B cell (primary cell): Measurements from ENCODE around the gene CELF6. TPM values are rescaled to one million over a fixed set of nuclear protein-coding genes. Genes with fewer than 3 reads are reported as not detected.

ENCODE experiments used
- ATAC-seq: fragments of 200-7000 bp; cut with Tn5 transposase; one replicate; pipeline ENCODE4 v1.10.0; 2021; ENCODE audit warnings: low read depth, mild to moderate bottlenecking, moderate number of reproducible peaks, moderate library complexity
- CTCF ChIA-PET: fragments of 350-600 bp; sonication (Branson Sonifier 250); formaldehyde crosslinking; loops from one replicate; lab custom pipeline; 2021; ENCODE audit warnings: antibody characterized with exemption, inconsistent platforms; lab: Charles Lee
- POLR2A ChIA-PET: fragments of 350-600 bp; sonication (Branson Sonifier 250); formaldehyde crosslinking; loops from one replicate; lab custom pipeline; 2021; ENCODE audit warnings: antibody characterized with exemption; lab: Charles Lee
- DNase-seq: peaks from one replicate; pipeline ENCODE4 v3.0.0; 2013
- H2AFZ ChIP-seq: 2 replicates; pipeline ENCODE4 v1.6.1; 2012; ENCODE audit warnings: mild to moderate bottlenecking, low read depth, low read length; ENCODE audit not compliant: insufficient read depth, poor library complexity, severe bottlenecking
- H3K27ac ChIP-seq, 2 donors: 1 replicate in 1 of 2; 2 replicates in 1 of 2; pipeline ENCODE4 v1.5.1; 2012 to 2013; ENCODE audit warnings: low read length in 2 of 2, mild to moderate bottlenecking in 2 of 2, moderate library complexity in 1 of 2
- H3K27me3 ChIP-seq, 4 experiments: fragments of 200-600 bp in 1 of 4; sonication (generic) in 1 of 4; replicated peaks in 1 of 4; 1 replicate in 2 of 4; 2 replicates in 2 of 4; pipeline versions ENCODE4 v1.6.1 to v1.7.0; 2013 to 2016; ENCODE audit warnings: low read length in 3 of 4, mild to moderate bottlenecking in 2 of 4, mixed read lengths in 1 of 4, moderate library complexity in 1 of 4; ENCODE audit not compliant: insufficient read depth in 4 of 4, control insufficient read depth in 3 of 4; ENCODE audit errors: control extremely low read depth in 1 of 4
- H3K36me3 ChIP-seq, 2 experiments: replicated peaks in 1 of 2; 1 replicate in 1 of 2; 2 replicates in 1 of 2; pipeline versions ENCODE4 v1.6.1 to v1.7.1; 2013; ENCODE audit warnings: low read length in 1 of 2; ENCODE audit not compliant: insufficient read depth in 2 of 2, control insufficient read depth in 1 of 2; ENCODE audit errors: control extremely low read depth in 1 of 2, extremely low read depth in 1 of 2
- H3K4me1 ChIP-seq, 2 donors: fragments of 200-600 bp in 1 of 2; sonication (generic) in 1 of 2; 1 replicate in 1 of 2; 2 replicates in 1 of 2; pipeline versions ENCODE4 v1.5.1 to v1.6.1; 2013 to 2017; ENCODE audit warnings: low read length in 2 of 2; ENCODE audit not compliant: control insufficient read depth in 2 of 2, insufficient read depth in 2 of 2
- H3K4me2 ChIP-seq: replicated peaks from 2 replicates; pipeline ENCODE3; 2012; ENCODE audit warnings: mild to moderate bottlenecking, low read depth, low read length; ENCODE audit not compliant: poor library complexity, severe bottlenecking
- H3K4me3 ChIP-seq, 5 experiments: fragments of 200-600 bp in 1 of 5; sonication (generic) in 1 of 5; 1 replicate in 3 of 5; 2 replicates in 2 of 5; pipeline versions ENCODE4 v1.5.1 to v1.7.0; 2011 to 2016; ENCODE audit warnings: low read length in 4 of 5, mild to moderate bottlenecking in 4 of 5, low read depth in 2 of 5, control low read depth in 1 of 5, moderate library complexity in 1 of 5; ENCODE audit not compliant: insufficient read depth in 1 of 5; ENCODE audit errors: control extremely low read depth in 1 of 5, extremely low read depth in 1 of 5
- H3K79me2 ChIP-seq: fragments of 200-600 bp; sonication (generic); one replicate; pipeline ENCODE4 v1.6.0; 2016; ENCODE audit warnings: low read length; ENCODE audit not compliant: control insufficient read depth, insufficient read depth
- H3K9ac ChIP-seq: fragments of 200-600 bp; sonication (generic); 2 replicates; pipeline ENCODE4 v1.6.1; 2017; ENCODE audit warnings: mild to moderate bottlenecking, low read length, moderate library complexity
- H3K9me3 ChIP-seq, 3 donors: one replicate each; pipeline versions ENCODE4 v1.6.1 to v1.7.1; 2013; ENCODE audit warnings: low read length in 2 of 3; ENCODE audit not compliant: control insufficient read depth in 2 of 3, insufficient read depth in 1 of 3; ENCODE audit errors: control extremely low read depth in 1 of 3
- H4K20me1 ChIP-seq: 2 replicates; pipeline ENCODE4 v1.6.0; 2012; ENCODE audit warnings: mild to moderate bottlenecking, low read length; ENCODE audit not compliant: insufficient read depth, control insufficient read depth, poor library complexity, severe bottlenecking
- H3K27ac Mint-ChIP-seq: one replicate; pipeline ENCODE4 v1.8.0; 2021; ENCODE audit warnings: mixed read lengths
- H3K27me3 Mint-ChIP-seq: one replicate; pipeline ENCODE4 v1.8.0; 2021; ENCODE audit warnings: mixed read lengths
- H3K4me1 Mint-ChIP-seq: one replicate; pipeline ENCODE4 v1.8.0; 2021; ENCODE audit warnings: mixed read lengths
- H3K4me3 Mint-ChIP-seq: one replicate; pipeline ENCODE4 v1.8.0; 2021; ENCODE audit warnings: mixed read lengths
- H3K9me3 Mint-ChIP-seq: one replicate; pipeline ENCODE4 v1.8.0; 2022; ENCODE audit warnings: mixed read lengths; ENCODE audit not compliant: insufficient read depth
- EZH2 ChIP-seq: IDR thresholded peaks from 2 replicates; pipeline ENCODE4 v1.6.1; 2012; ENCODE audit warnings: borderline replicate concordance, low read depth, mild to moderate bottlenecking, moderate library complexity, low read length; ENCODE audit not compliant: insufficient read depth, poor library complexity, severe bottlenecking
- WGBS: methylation state at CpG from one replicate; pipeline ENCODE4 v1.1.5; 2013; ENCODE audit warnings: missing lambda C conversion rate; ENCODE audit not compliant: insufficient coverage; 5-methylcytosine and 5-hydroxymethylcytosine counted together
- intact Hi-C: fragments of 100-400 bp; cut with micrococcal nuclease; formaldehyde crosslinking; loops from one replicate; pipeline ENCODE4 v1.10.0; 2022
- polyA plus RNA-seq: library from polyadenylated mRNA; depleted of rRNA; stranded (reverse); fragments of >200 nt; gene quantifications from 2 replicates; pipeline ENCODE4 v1.2.3, GENCODE V29; 2012
- total RNA-seq, 2 donors: library from RNA; stranded (reverse); fragments of 120-200 nt in 1 of 2; gene quantifications; 1 replicate in 1 of 2; 2 replicates in 1 of 2; pipeline versions ENCODE4 v1.2.3 to v1.2.4, GENCODE V29; 2013 to 2022
- TF ChIP-seq, protein P1 (sequence below): fragments of 200-600 bp; IDR thresholded peaks from one replicate; pipeline ENCODE4 v1.8.0; 2022; ENCODE audit warnings: antibody characterized with exemption, mild to moderate bottlenecking

Gene CELF6
- total and polyA plus RNA-seq, 2 donors (not counting 1 experiment from before 2014, with no cell fraction given): 5.3 to 8.5 TPM

DNA sequence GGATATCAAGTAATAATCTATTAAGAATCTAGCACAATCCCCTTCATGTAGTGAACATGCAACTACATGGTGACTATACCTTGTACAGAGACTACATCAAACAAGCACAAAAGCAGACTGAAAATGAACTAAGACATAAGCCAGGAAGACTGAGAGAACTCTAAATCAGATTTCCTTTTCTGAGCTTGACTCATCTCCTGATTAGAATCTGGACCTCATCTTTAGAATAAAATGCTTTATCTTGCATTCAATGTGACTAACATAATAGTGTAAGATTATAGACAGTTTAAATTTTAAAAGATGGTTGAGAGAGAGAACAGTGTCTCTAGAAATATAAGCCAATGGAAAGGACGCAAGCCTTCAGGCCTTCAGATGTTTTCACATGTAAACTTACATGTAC is 71.4 kb downstream of the CELF6 start:
- DNase-seq (no peak), ATAC-seq (no peak)
- H3K9me3 Mint-ChIP-seq: no peaks in the 10 kb centered on the region
- H3K27ac Mint-ChIP-seq: no peak overlapping the region
- ChIA-PET POLR2A (no interaction called here), CTCF (interaction anchor here (0.6 kb wide), 1 partner anchor 12 kb away, joined by 6 read pairs; no protein-coding TSS in a partner anchor)
- H3K9me3 ChIP-seq: no peaks in the 10 kb centered on the region
- H4K20me1 ChIP-seq: no peaks in the 10 kb centered on the region
- peaks cover 9 to 45% of the 10 kb centered on the region in 2 experiments for H3K36me3 ChIP-seq
- no peak overlapping the region for H3K9ac ChIP-seq
- H2AFZ ChIP-seq: no peak overlapping the region
- H3K4me3 Mint-ChIP-seq: no peak overlapping the region
- TF ChIP-seq, protein P1, sequence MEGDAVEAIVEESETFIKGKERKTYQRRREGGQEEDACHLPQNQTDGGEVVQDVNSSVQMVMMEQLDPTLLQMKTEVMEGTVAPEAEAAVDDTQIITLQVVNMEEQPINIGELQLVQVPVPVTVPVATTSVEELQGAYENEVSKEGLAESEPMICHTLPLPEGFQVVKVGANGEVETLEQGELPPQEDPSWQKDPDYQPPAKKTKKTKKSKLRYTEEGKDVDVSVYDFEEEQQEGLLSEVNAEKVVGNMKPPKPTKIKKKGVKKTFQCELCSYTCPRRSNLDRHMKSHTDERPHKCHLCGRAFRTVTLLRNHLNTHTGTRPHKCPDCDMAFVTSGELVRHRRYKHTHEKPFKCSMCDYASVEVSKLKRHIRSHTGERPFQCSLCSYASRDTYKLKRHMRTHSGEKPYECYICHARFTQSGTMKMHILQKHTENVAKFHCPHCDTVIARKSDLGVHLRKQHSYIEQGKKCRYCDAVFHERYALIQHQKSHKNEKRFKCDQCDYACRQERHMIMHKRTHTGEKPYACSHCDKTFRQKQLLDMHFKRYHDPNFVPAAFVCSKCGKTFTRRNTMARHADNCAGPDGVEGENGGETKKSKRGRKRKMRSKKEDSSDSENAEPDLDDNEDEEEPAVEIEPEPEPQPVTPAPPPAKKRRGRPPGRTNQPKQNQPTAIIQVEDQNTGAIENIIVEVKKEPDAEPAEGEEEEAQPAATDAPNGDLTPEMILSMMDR: no peak
- no peak for TF ChIP-seq EZH2
- no peaks in the 10 kb centered on the region for H3K79me2 ChIP-seq
- intact Hi-C loops: no loop called here
- no peaks in the 10 kb centered on the region for H3K4me1 ChIP-seq
- no peaks in the 10 kb centered on the region for H3K4me1 Mint-ChIP-seq
- 86% methylated on average over 1 of the region's 1 CpG for WGBS
- no peaks in the 10 kb centered on the region for H3K27me3 Mint-ChIP-seq
- no peak overlapping the region for H3K4me3 ChIP-seq
- no peak overlapping the region for H3K4me2 ChIP-seq
- H3K27ac ChIP-seq: no peak overlapping the region
- H3K27me3 ChIP-seq: no peaks in the 10 kb centered on the region

DNA sequence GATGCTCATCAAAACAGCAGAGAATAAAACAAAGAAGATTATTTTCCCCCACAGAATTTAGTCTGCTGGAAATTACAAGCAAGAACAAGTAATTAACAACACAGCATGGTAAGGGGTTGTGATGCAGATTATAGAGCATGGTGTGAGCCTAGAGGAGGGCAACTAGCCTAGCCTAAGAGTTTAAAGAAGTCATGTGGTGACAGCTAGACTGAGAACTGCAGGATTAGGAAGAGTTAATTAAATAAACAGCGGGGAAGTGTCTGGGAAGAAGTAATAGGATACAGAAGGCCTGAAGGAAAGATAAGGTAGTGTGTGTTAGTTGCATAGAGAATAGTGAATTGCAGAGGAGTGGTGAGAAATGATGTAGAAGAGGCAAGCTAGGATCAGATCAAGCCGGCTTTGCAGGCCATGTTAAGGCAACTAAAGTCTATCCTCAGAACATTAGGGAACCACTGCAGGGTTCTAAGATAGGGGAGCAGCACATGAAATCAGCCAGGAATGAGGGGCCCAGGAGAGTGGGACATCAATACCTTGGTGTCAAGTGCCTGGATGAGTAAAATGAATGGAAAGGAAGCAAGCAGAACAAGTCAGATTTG is 77.1 kb downstream of the CELF6 start:
- POLR2A ChIA-PET: no interaction called here
- Histone ChIP-seq H3K27ac (no peak overlapping the region), H3K9ac (no peak overlapping the region), H3K4me3 (no peak overlapping the region), H2AFZ (no peak overlapping the region), H3K9me3 (no peaks in the 10 kb centered on the region), H3K27me3 (no peaks in the 10 kb centered on the region), H3K4me2 (no peak overlapping the region), H3K79me2 (no peaks in the 10 kb centered on the region), H3K4me1 (no peaks in the 10 kb centered on the region), H3K36me3 (peaks cover 1 to 33% of the 10 kb centered on the region in 2 experiments), H4K20me1 (no peaks in the 10 kb centered on the region)
- H3K27ac Mint-ChIP-seq: no peak overlapping the region
- H3K27me3 Mint-ChIP-seq: no peaks in the 10 kb centered on the region
- no peak overlapping the region for H3K4me3 Mint-ChIP-seq
- no peak for TF ChIP-seq EZH2
- TF ChIP-seq, protein P1: no peak
- no peaks in the 10 kb centered on the region for H3K4me1 Mint-ChIP-seq
- WGBS: 94% methylated on average over 2 of the region's 2 CpGs
- ATAC-seq (no peak), DNase-seq (no peak)
- CTCF ChIA-PET: interaction anchor here (1.0 to 2.1 kb wide), 4 partner anchors 11 to 97 kb away, joined by 3 to 6 read pairs (median 4); no protein-coding TSS in a partner anchor
- H3K9me3 Mint-ChIP-seq: no peaks in the 10 kb centered on the region
- intact Hi-C loops: no loop called here
